ENCODE results near the gene ARPP21.
A peak's percentile ranks its signal among the peaks of the same experiment; 100 is the strongest.

ARPP21 gene

DNA sequence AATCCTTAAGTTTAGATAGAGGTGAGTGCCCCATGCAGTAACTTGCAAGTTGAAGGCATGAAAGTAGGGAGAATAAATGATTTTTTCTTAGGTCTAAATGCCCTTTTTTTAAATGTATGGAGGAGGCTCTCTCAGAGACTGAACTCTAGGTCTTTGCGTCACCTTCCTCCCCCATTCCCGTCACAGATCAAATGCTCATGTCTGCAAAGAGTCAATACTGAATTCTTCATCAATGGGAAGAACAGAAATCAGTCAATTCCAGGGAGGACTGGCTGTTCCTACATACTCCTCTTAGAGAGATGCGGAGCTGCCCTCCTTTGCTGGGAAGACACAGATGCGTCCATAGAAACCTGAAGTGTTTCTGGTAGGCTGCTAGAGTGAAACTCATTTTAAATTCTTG lies 98.2 kb downstream of the ARPP21 start:
- Histone ChIP-seq H3K36me3 (ENCODE audit: insufficient read depth, low read length) (no peaks in the 10 kb centered on the region), H3K9me3 (ENCODE audit: low read length) (no peaks in the 10 kb centered on the region)

GRCh38 chr3:35737934-35738706 lies 98.8 kb downstream of the ARPP21 start:
- H3K9me3 ChIP-seq (ENCODE audit: low read length), result no peaks in the 10 kb centered on the region
- no peaks in the 10 kb centered on the region for H3K27me3 ChIP-seq (ENCODE audit: insufficient read depth, low read length)
- H3K4me3 ChIP-seq (ENCODE audit: low read length), result no peak overlapping the region
- no peaks in the 10 kb centered on the region for H3K36me3 ChIP-seq (ENCODE audit: insufficient read depth, low read length)
- no peaks in the 10 kb centered on the region for H3K4me1 ChIP-seq (ENCODE audit: insufficient read depth, low read length)
- H2AFZ ChIP-seq (ENCODE audit: low read depth, low read length), result no peak overlapping the region

More for the DNA sequence above, 98.2 kb downstream of the ARPP21 start:
- no peak overlapping the region for H3K4me3 ChIP-seq (ENCODE audit: low read length)
- no peaks in the 10 kb centered on the region for H3K27me3 ChIP-seq (ENCODE audit: insufficient read depth, low read length)
- H2AFZ ChIP-seq (ENCODE audit: low read depth, low read length), result no peak overlapping the region
- H3K4me1 ChIP-seq (ENCODE audit: insufficient read depth, low read length), result no peaks in the 10 kb centered on the region

DNA sequence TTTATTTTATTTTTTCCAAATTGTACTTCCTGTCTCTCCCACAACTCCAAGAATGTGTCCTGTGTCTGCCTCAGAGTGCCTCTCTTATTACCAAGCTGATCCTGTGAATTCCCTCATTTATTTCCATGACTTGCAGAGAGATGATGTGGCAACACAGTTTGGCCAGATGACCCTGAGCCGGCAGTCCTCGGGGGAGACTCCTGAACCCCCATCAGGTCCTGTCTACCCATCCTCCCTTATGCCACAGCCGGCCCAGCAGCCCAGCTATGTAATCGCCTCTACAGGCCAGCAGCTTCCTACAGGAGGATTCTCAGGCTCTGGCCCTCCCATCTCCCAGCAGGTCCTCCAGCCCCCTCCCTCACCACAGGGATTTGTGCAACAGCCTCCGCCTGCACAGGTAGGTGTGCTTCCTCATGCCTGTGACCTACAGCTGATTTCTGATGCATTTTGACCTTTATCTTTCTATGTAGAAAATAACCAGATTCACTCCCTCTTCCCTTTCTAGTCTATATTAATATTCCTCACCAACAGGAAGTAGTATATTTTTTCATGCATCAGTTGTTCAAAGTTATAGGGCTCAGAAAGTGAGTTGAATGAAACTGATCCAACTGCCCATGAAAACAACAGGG lies 100.0 kb downstream of the ARPP21 start:
- H3K9me3 ChIP-seq (ENCODE audit: low read length), result no peaks in the 10 kb centered on the region
- H3K4me1 ChIP-seq (ENCODE audit: insufficient read depth, low read length), result peaks cover 7% of the 10 kb centered on the region
- H3K4me3 ChIP-seq (ENCODE audit: low read length), result no peak overlapping the region
- no peaks in the 10 kb centered on the region for H3K27me3 ChIP-seq (ENCODE audit: insufficient read depth, low read length)
- no peak overlapping the region for H2AFZ ChIP-seq (ENCODE audit: low read depth, low read length)
- H3K36me3 ChIP-seq (ENCODE audit: insufficient read depth, low read length), result no peaks in the 10 kb centered on the region

GRCh38 chr3:35739964-35740527 lies 100.7 kb downstream of the ARPP21 start:
- Histone ChIP-seq H3K27me3 (ENCODE audit: insufficient read depth, low read length) (no peaks in the 10 kb centered on the region), H3K4me3 (ENCODE audit: low read length) (no peak overlapping the region), H3K4me1 (ENCODE audit: insufficient read depth, low read length) (peaks cover 14% of the 10 kb centered on the region), H3K9me3 (ENCODE audit: low read length) (no peaks in the 10 kb centered on the region), H2AFZ (ENCODE audit: low read depth, low read length) (no peak overlapping the region), H3K36me3 (ENCODE audit: insufficient read depth, low read length) (no peaks in the 10 kb centered on the region)

- no peak overlapping the region for H3K4me3 ChIP-seq (ENCODE audit: low read length)
- H3K9me3 ChIP-seq (ENCODE audit: low read length), result no peaks in the 10 kb centered on the region
- H2AFZ ChIP-seq (ENCODE audit: low read depth, low read length), result no peak overlapping the region
- H3K27me3 ChIP-seq (ENCODE audit: insufficient read depth, low read length), result no peaks in the 10 kb centered on the region
- no peaks in the 10 kb centered on the region for H3K36me3 ChIP-seq (ENCODE audit: insufficient read depth, low read length)
- peaks cover 15% of the 10 kb centered on the region for H3K4me1 ChIP-seq (ENCODE audit: insufficient read depth, low read length)
These were observed 103.9 kb downstream of the ARPP21 start for GRCh38 chr3:35743218-35743617.

GRCh38 chr3:35744419-35744818 lies 105.1 kb downstream of the ARPP21 start:
- H3K4me1 ChIP-seq (ENCODE audit: insufficient read depth, low read length), result peaks cover 19% of the 10 kb centered on the region
- H3K36me3 ChIP-seq (ENCODE audit: insufficient read depth, low read length), result no peaks in the 10 kb centered on the region
- H3K27me3 ChIP-seq (ENCODE audit: insufficient read depth, low read length), result no peaks in the 10 kb centered on the region
- H3K4me3 ChIP-seq (ENCODE audit: low read length), result peak overlapping the region; percentile 41
- H2AFZ ChIP-seq (ENCODE audit: low read depth, low read length), result peak overlapping the region; percentile 2
- no peaks in the 10 kb centered on the region for H3K9me3 ChIP-seq (ENCODE audit: low read length)

GRCh38 chr3:35745351-35745750 lies 106.0 kb downstream of the ARPP21 start:
- H3K36me3 ChIP-seq (ENCODE audit: insufficient read depth, low read length), result no peaks in the 10 kb centered on the region
- H3K27me3 ChIP-seq (ENCODE audit: insufficient read depth, low read length), result no peaks in the 10 kb centered on the region
- H3K4me3 ChIP-seq (ENCODE audit: low read length), result no peak overlapping the region

DNA sequence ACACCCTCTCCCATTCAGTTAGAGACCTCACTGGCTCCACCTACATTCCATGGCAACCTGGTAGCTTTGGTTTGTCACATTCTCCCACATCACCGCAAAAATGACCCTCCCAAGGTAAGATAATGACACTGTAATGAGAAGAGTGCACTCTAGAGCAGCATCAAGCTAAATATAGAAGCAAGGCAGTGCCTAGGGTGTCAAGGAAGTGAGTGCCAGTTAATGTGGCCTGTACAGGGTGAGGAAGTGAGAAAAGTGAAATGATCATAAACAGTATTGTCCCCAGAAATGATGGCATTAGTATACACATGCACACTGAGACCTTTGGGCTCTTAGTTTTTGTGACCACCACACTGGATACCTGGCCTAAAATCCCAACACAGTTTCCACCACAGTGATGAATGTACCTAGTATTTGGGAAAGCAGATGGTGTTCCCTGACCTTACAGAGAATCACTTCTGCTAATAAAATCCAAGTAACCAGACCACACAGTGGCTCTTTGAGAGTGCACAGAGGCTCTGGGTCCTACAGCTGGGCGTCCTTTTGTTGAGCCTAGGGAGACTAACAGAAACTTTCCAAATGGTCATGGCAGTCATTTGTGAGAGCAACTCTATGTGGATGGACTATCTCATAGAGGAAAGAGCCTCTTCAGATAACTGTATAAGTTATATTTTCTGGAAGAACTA lies 106.6 kb downstream of the ARPP21 start:
- Histone ChIP-seq H3K27me3 (ENCODE audit: insufficient read depth, low read length) (no peaks in the 10 kb centered on the region), H3K36me3 (ENCODE audit: insufficient read depth, low read length) (no peaks in the 10 kb centered on the region), H2AFZ (ENCODE audit: low read depth, low read length) (no peak overlapping the region), H3K4me1 (ENCODE audit: insufficient read depth, low read length) (peaks cover 19% of the 10 kb centered on the region), H3K9me3 (ENCODE audit: low read length) (no peaks in the 10 kb centered on the region), H3K4me3 (ENCODE audit: low read length) (no peak overlapping the region)

More at GRCh38 chr3:35745351-35745750, 106.0 kb downstream of the ARPP21 start:
- Histone ChIP-seq H2AFZ (ENCODE audit: low read depth, low read length) (no peak overlapping the region), H3K4me1 (ENCODE audit: insufficient read depth, low read length) (peaks cover 19% of the 10 kb centered on the region), H3K9me3 (ENCODE audit: low read length) (no peaks in the 10 kb centered on the region)

- no peaks in the 10 kb centered on the region for H3K27me3 ChIP-seq (ENCODE audit: insufficient read depth, low read length)
- H2AFZ ChIP-seq (ENCODE audit: low read depth, low read length), result no peak overlapping the region
- no peaks in the 10 kb centered on the region for H3K36me3 ChIP-seq (ENCODE audit: insufficient read depth, low read length)
- H3K9me3 ChIP-seq (ENCODE audit: low read length), result no peaks in the 10 kb centered on the region
- peaks cover 19% of the 10 kb centered on the region for H3K4me1 ChIP-seq (ENCODE audit: insufficient read depth, low read length)
- H3K4me3 ChIP-seq (ENCODE audit: low read length), result no peak overlapping the region
These were observed 107.2 kb downstream of the ARPP21 start for GRCh38 chr3:35746492-35746891.

DNA sequence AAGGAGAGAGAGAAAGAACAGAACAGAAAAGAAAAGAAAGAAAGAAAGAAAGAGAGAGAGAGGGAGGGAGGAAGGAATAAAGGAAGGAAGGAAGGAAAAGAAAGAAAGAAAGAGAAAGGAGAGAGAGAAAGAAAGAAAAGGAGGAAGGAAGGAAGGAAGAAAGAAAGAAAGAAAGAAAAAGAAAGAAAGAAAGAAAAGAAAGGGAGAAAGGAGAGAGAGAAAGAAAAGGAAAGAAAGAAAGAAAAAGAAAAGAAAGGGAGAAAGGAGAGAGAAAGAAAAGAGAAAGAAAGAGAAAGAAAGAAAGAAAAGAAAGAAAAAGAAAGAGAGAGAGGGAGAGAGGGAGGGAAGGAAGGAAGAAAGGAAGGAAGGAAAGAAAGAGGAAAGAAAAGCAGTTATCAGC lies 108.8 kb downstream of the ARPP21 start:
- no peaks in the 10 kb centered on the region for H3K27me3 ChIP-seq (ENCODE audit: insufficient read depth, low read length)
- H3K4me3 ChIP-seq (ENCODE audit: low read length), result no peak overlapping the region
- no peak overlapping the region for H2AFZ ChIP-seq (ENCODE audit: low read depth, low read length)
- no peaks in the 10 kb centered on the region for H3K36me3 ChIP-seq (ENCODE audit: insufficient read depth, low read length)
- no peaks in the 10 kb centered on the region for H3K9me3 ChIP-seq (ENCODE audit: low read length)
- H3K4me1 ChIP-seq (ENCODE audit: insufficient read depth, low read length), result peaks cover 23% of the 10 kb centered on the region

DNA sequence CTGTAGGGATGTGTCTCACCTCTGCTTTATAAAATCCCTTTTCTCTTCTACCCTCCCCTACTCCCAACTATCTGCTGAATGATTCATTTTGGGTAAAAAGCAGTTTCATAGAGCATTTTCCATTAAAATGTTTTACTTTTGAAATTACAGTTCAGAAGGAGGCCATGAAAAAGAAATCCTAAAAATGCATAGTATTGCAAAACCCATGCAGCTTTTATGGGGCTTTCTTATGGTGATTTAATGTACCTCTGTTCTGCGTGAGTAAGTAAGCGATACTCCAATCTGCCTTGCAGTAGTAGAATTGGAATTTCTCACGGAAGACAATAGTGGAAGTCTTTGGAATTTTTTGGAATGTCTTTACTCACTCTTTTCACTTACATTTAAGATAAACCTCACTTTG lies 111.9 kb downstream of the ARPP21 start:
- peaks cover 11% of the 10 kb centered on the region for H3K4me1 ChIP-seq (ENCODE audit: insufficient read depth, low read length)
- no peaks in the 10 kb centered on the region for H3K27me3 ChIP-seq (ENCODE audit: insufficient read depth, low read length)
- no peaks in the 10 kb centered on the region for H3K9me3 ChIP-seq (ENCODE audit: low read length)
- H3K4me3 ChIP-seq (ENCODE audit: low read length), result no peak overlapping the region
- no peaks in the 10 kb centered on the region for H3K36me3 ChIP-seq (ENCODE audit: insufficient read depth, low read length)
- H2AFZ ChIP-seq (ENCODE audit: low read depth, low read length), result no peak overlapping the region

- H3K4me1 ChIP-seq (ENCODE audit: insufficient read depth, low read length), result peaks cover 44% of the 10 kb centered on the region
- no peak overlapping the region for H3K4me3 ChIP-seq (ENCODE audit: low read length)
- no peaks in the 10 kb centered on the region for H3K36me3 ChIP-seq (ENCODE audit: insufficient read depth, low read length)
- H3K27me3 ChIP-seq (ENCODE audit: insufficient read depth, low read length), result no peaks in the 10 kb centered on the region
- no peaks in the 10 kb centered on the region for H3K9me3 ChIP-seq (ENCODE audit: low read length)
- peak overlapping the region; percentile 44 for H2AFZ ChIP-seq (ENCODE audit: low read depth, low read length)
These were observed 118.8 kb downstream of the ARPP21 start for GRCh38 chr3:35757991-35758757.

Data from neuron (in vitro differentiated cells).